ENCODE results near the gene CCNF. TPM values are rescaled to one million over a fixed set of nuclear protein-coding genes. Genes with fewer than 3 reads are reported as not detected.

CCNF gene
- total and polyA plus RNA-seq, 2 of the 4 experiments (the other 2 are of a cell fraction): 8.2 to 20.1 TPM

GRCh38 chr16:2420035-2420434 is 9.2 kb upstream of the CCNF start:
- no peak overlapping the region for H2AK5ac ChIP-seq (ENCODE audit: low read depth, low read length)
- no peak overlapping the region for H3K14ac ChIP-seq (replicated peaks; ENCODE audit: low read depth, low read length)
- H2BK20ac ChIP-seq (ENCODE audit: low read depth, low read length): no peak overlapping the region
- H3K9ac ChIP-seq (ENCODE audit: low read depth, low read length): no peak overlapping the region
- no peaks in the 10 kb centered on the region for H3K9me3 ChIP-seq (ENCODE audit: control insufficient read depth, insufficient read depth, low read length)
- H3K4me3 ChIP-seq (ENCODE audit: insufficient read depth, low read depth, low read length): no peak overlapping the region
- no peak overlapping the region for H2AFZ ChIP-seq (replicated peaks; ENCODE audit: low read length, poor library complexity)
- dilution Hi-C loops (cut with HindIII; ENCODE audit: low sequenced_read_pairs, unreplicated experiment): no loop called here
- H3K27me3 ChIP-seq (ENCODE audit: control insufficient read depth, insufficient read depth, low read length): no peaks in the 10 kb centered on the region; the same call in 1 of the 2 replicates
- no peak overlapping the region for H4K8ac ChIP-seq (ENCODE audit: low read depth in 2 of 2, low read length in 2 of 2)
- no TSS peak for BruUV-seq (replicated peaks)
- no peak overlapping the region for H2BK5ac ChIP-seq (ENCODE audit: low read depth, low read length, poor library complexity, severe bottlenecking)
- intact Hi-C loops (cut with micrococcal nuclease): no loop called here
- POLR2A ChIA-PET (ENCODE audit: unreplicated experiment): no interaction called here
- H2BK120ac ChIP-seq (ENCODE audit: low read depth, low read length): no peak overlapping the region
- H4K20me1 ChIP-seq (ENCODE audit: insufficient read depth, low read length): no peaks in the 10 kb centered on the region
- in situ Hi-C loops (cut with MboI; ENCODE audit: low sequenced_read_pairs): loop anchor here (10.0 kb wide), 1 partner anchor 145 kb away; no protein-coding TSS in a partner anchor
- H3K4ac ChIP-seq (ENCODE audit: low read depth, low read length): no peak overlapping the region
- H3K9me1 ChIP-seq (ENCODE audit: insufficient read depth, low read length): peaks cover 3% of the 10 kb centered on the region
- no peak for ATAC-seq (ENCODE audit: low read depth)
- no peak overlapping the region for H2BK15ac ChIP-seq (ENCODE audit: low read depth, low read length)
- H3K79me1 ChIP-seq (ENCODE audit: low read depth in 1 of 2, low read length in 2 of 2): no peaks in the 10 kb centered on the region
- TF ChIP-seq CEBPB (IDR thresholded peaks at IDR 0.05; ENCODE audit: low read depth, low read length) (no peak), CTCF (conservative IDR thresholded peaks at IDR 0.05; ENCODE audit: low read depth, low read length) (no peak), RCOR1 (IDR thresholded peaks at IDR 0.05; ENCODE audit: insufficient replicate concordance, low read length) (no peak), USF2 (IDR thresholded peaks at IDR 0.05; ENCODE audit: low read depth, low read length) (no peak), MXI1 (IDR thresholded peaks at IDR 0.05; ENCODE audit: borderline replicate concordance, low read depth, low read length) (no peak), RAD21 (IDR thresholded peaks at IDR 0.05; ENCODE audit: low read length) (no peak), SMC3 (IDR thresholded peaks at IDR 0.05; ENCODE audit: low read depth, low read length) (no peak), MAZ (IDR thresholded peaks at IDR 0.05; ENCODE audit: borderline replicate concordance, low read depth, low read length) (no peak), BHLHE40 (IDR thresholded peaks at IDR 0.05; ENCODE audit: low read depth, low read length) (no peak), CHD1 (IDR thresholded peaks at IDR 0.05; ENCODE audit: low read depth, low read length) (no peak), MAFK (IDR thresholded peaks at IDR 0.05; ENCODE audit: low read depth, low read length) (no peak), NFE2L2 (IDR thresholded peaks at IDR 0.05; ENCODE audit: low read depth, low read length) (no peak), FOS (IDR thresholded peaks at IDR 0.05; ENCODE audit: low read depth, low read length) (no peak), POLR2A (IDR thresholded peaks at IDR 0.05; ENCODE audit: low read depth, low read length) (no peak), ELK1 (IDR thresholded peaks at IDR 0.05; ENCODE audit: borderline replicate concordance, low read depth, low read length) (no peak), RFX5 (IDR thresholded peaks at IDR 0.05; ENCODE audit: low read depth, low read length) (no peak)
- no peak overlapping the region for H3K56ac ChIP-seq (ENCODE audit: extremely low read depth, insufficient read depth, low read length)
- H3K36me3 ChIP-seq (ENCODE audit: control insufficient read depth, insufficient read depth, low read length): no peaks in the 10 kb centered on the region
- no peak overlapping the region for H3K4me2 ChIP-seq (ENCODE audit: low read depth, low read length)
- DNase-seq: peak; percentile 20
- H3K18ac ChIP-seq (ENCODE audit: low read depth, low read length): no peak overlapping the region
- CTCF ChIA-PET: no interaction called here
- no peak overlapping the region for H4K91ac ChIP-seq (ENCODE audit: insufficient read depth, low read depth, low read length)
- H3K4me1 ChIP-seq (ENCODE audit: control insufficient read depth, insufficient read depth, low read length): peaks cover 4% of the 10 kb centered on the region
- no peak overlapping the region for H2AK9ac ChIP-seq (replicated peaks; ENCODE audit: low read depth, low read length, poor library complexity)
- no peak overlapping the region for H3K23ac ChIP-seq (ENCODE audit: low read depth, low read length)
- H3K27ac ChIP-seq (ENCODE audit: insufficient read depth, low read length): no peak overlapping the region
- H4K5ac ChIP-seq (ENCODE audit: low read depth, low read length): no peak overlapping the region

Data from IMR-90 (cell line).